ENCODE measurements around the gene TBCC.

DNA sequence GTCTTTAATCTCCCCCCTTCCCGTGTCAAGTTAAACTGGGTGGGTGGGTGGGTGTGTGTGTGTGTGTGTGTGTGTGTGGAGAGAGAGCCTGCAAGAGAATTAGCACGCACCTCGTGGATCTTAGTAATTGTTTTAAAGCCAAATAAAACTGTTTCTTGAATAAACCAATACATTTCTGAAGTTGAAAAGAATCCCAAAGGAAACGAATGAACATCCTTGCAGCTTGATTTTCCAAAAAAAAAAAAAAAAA, 35.6 kb upstream of the TBCC start:
- TF ChIP-seq GATA2 (IDR thresholded peaks at IDR 0.05; ENCODE audit: low read depth, low read length) (no peak), GATA3 (IDR thresholded peaks at IDR 0.05; ENCODE audit: low read depth, low read length) (no peak)

Data from SH-SY5Y (cell line).